Motor neuron (in vitro differentiated cells): ENCODE results near the gene RPS27. TPM values are rescaled to one million over a fixed set of nuclear protein-coding genes. Genes with fewer than 3 reads are reported as not detected.
A peak's percentile ranks its signal among the peaks of the same experiment; 100 is the strongest.

Source experiments
- ATAC-seq, 8 experiments: fragments of 200-7000 bp; cut with Tn5 transposase; replicated peaks in 6 of 8; 2 replicates each; pipeline ENCODE4 v1.8.0; 2021; ENCODE audit warnings: mild to moderate bottlenecking in 8 of 8, moderate library complexity in 8 of 8
- H3K27ac ChIP-seq, 2 donors: fragments of 250-450 bp; sonication (Bioruptor Pico); 2 replicates each; pipeline ENCODE4 v1.9.0; 2021; ENCODE audit warnings: antibody characterized with exemption in 2 of 2, mild to moderate bottlenecking in 2 of 2, moderate library complexity in 1 of 2
- H3K4me1 ChIP-seq, 2 donors: fragments of 250-450 bp; sonication (Bioruptor Pico); replicated peaks in 1 of 2; 2 replicates each; pipeline ENCODE4 v1.6.1; 2021; ENCODE audit warnings: antibody characterized with exemption in 2 of 2, mild to moderate bottlenecking in 2 of 2, moderate library complexity in 1 of 2
- H3K4me3 ChIP-seq, 5 donors: fragments of 250-450 bp; sonication (Bioruptor Pico); 2 replicates each; pipeline ENCODE4 v1.9.0; 2021; ENCODE audit warnings: antibody characterized with exemption in 5 of 5, mild to moderate bottlenecking in 5 of 5, moderate library complexity in 4 of 5
- WGBS, 10 experiments: fragments of 450-650 bp; shearing (Covaris generic); methylation state at CpG; one replicate each; pipeline ENCODE4 v1.0.0; 2022; 5-methylcytosine and 5-hydroxymethylcytosine counted together
- in situ Hi-C, 9 experiments: fragments of 400-800 bp; cut with MboI; loops; one replicate each; pipeline ENCODE4 v1.15.0; 2021; ENCODE audit warnings: low sequenced_read_pairs in 9 of 9, low pct_unique_long_range_greater_than_20kb in 2 of 9; ENCODE audit not compliant: unreplicated experiment in 9 of 9
- total RNA-seq, 8 experiments: library from RNA; unstranded; fragments of 300-600 nt; gene quantifications; 2 replicates each; pipeline versions ENCODE4 v1.2.3 to v1.2.4, GENCODE V29; 2022

Gene RPS27
- total RNA-seq, 8 experiments from 2014 or later: 2,543 to 20,464 (median 10,879) TPM

- in situ Hi-C loops: loop anchor here in 1 of 9 experiments (25.0 kb wide), 1 partner anchor 301 kb away; the partner anchor contains the start of genes ILF2 and SNAPIN
- H3K27ac ChIP-seq: peak within 1 kb of the TSS; percentile 54 to 82
- peak within 1 kb of the TSS; percentile 61 to 81 (median 77) for H3K4me3 ChIP-seq
- peak; percentile 51 to 70 (median 66) for ATAC-seq
- 0 to 2% (median 0%) methylated on average over 2 to 14 of the region's 54 CpGs; no CpG with 5 or more reads in 4 of the 10 experiments for WGBS, 10 experiments
- H3K4me1 ChIP-seq: peaks cover 24 to 30% of the 10 kb centered on the region in 2 donors
Observed at GRCh38 chr1:153963030-153963849, 27.3 kb upstream of the RPS27 start, which contains the start of gene SLC39A1. SLC39A1 (minus strand) TSS chr1:153963537; CDS start chr1:153962715, 822 bp downstream.

GRCh38 chr1:153963850-153964331 lies 26.7 kb upstream of the RPS27 start:
- peak overlapping the region; percentile 61 to 81 (median 77) for H3K4me3 ChIP-seq
- in situ Hi-C loops: loop anchor here in 1 of 9 experiments (25.0 kb wide), 1 partner anchor 302 kb away; the partner anchor contains the start of genes ILF2 and SNAPIN
- 0 to 11% (median 3%) methylated on average over 3 to 10 of the region's 22 CpGs; no CpG with 5 or more reads in 1 of the 10 experiments for WGBS, 10 experiments
- peak overlapping the region; percentile 54 to 82 for H3K27ac ChIP-seq
- peak; percentile 1 to 19 (median 5) for ATAC-seq
- H3K4me1 ChIP-seq: peaks cover 28 to 31% of the 10 kb centered on the region in 2 donors

GRCh38 chr1:153967107-153967999 lies 23.2 kb upstream of the RPS27 start, which contains the start of gene CREB3L4:
CREB3L4 (plus strand) TSS chr1:153967902; CDS start chr1:153968526, 624 bp downstream.
- Histone ChIP-seq H3K4me1 (peaks cover 19 to 20% of the 10 kb centered on the region in 2 donors), H3K4me3 (peak within 1 kb of the TSS; percentile 43 to 64 (median 54)), H3K27ac (peak within 1 kb of the TSS; percentile 73 to 83)
- in situ Hi-C loops: loop anchor here in 1 of 9 experiments (25.0 kb wide), 1 partner anchor 305 kb away; the partner anchor contains the start of genes ILF2 and SNAPIN
- WGBS, 10 experiments: 0 to 5% (median 1%) methylated on average over 1 to 54 of the region's 60 CpGs
- peak; percentile 71 to 87 (median 83) for ATAC-seq

- ATAC-seq: no peak
- in situ Hi-C loops: loop anchor here in 1 of 9 experiments (25.0 kb wide), 1 partner anchor 306 kb away; the partner anchor contains the start of genes ILF2 and SNAPIN
- Histone ChIP-seq H3K4me3 (peak overlapping the region; percentile 43 to 64 (median 54)), H3K4me1 (peaks cover 14 to 15% of the 10 kb centered on the region in 2 donors), H3K27ac (peak overlapping the region; percentile 73 to 83)
- WGBS, 10 experiments: 0 to 32% (median 9%) methylated on average over 1 to 8 of the region's 8 CpGs; no CpG with 5 or more reads in 4 of the 10 experiments
Observed at GRCh38 chr1:153968000-153968363, 22.6 kb upstream of the RPS27 start.

- 40 to 69% (median 43%) methylated on average over 1 to 8 of the region's 13 CpGs; no CpG with 5 or more reads in 6 of the 10 experiments for WGBS, 10 experiments
- Histone ChIP-seq H3K4me3 (peak overlapping the region; percentile 43 to 64 (median 54)), H3K4me1 (peaks cover 14 to 15% of the 10 kb centered on the region in 2 donors), H3K27ac (peak overlapping the region; percentile 73 to 83)
- no peak for ATAC-seq
- in situ Hi-C loops: loop anchor here in 1 of 9 experiments (25.0 kb wide), 1 partner anchor 306 kb away; the partner anchor contains the start of genes ILF2 and SNAPIN
Observed at GRCh38 chr1:153968408-153968807, 22.2 kb upstream of the RPS27 start.

GRCh38 chr1:153968972-153969371 lies 21.6 kb upstream of the RPS27 start:
- in situ Hi-C loops: loop anchor here in 1 of 9 experiments (25.0 kb wide), 1 partner anchor 307 kb away; the partner anchor contains the start of genes ILF2 and SNAPIN
- 100% methylated on average over 1 to 2 of the region's 2 CpGs; no CpG with 5 or more reads in 7 of the 10 experiments for WGBS, 10 experiments
- Histone ChIP-seq H3K27ac (no peak overlapping the region), H3K4me1 (peaks cover 14 to 15% of the 10 kb centered on the region in 2 donors), H3K4me3 (peak overlapping the region in 3 of 5 donors; percentile 52 to 64 (median 54))
- ATAC-seq: no peak

GRCh38 chr1:153970346-153970745 lies 20.2 kb upstream of the RPS27 start:
- no peak overlapping the region for H3K27ac ChIP-seq
- 70 to 100% (median 91%) methylated on average over 1 to 2 of the region's 2 CpGs; no CpG with 5 or more reads in 4 of the 10 experiments for WGBS, 10 experiments
- in situ Hi-C loops: loop anchor here in 2 of 9 experiments (10.0 to 25.0 kb wide), 2 partner anchors 296 to 308 kb away; partner anchors contain the start of genes ILF2 (in 2 of the 2), NPR1 (in 1 of the 2) and SNAPIN (in 1 of the 2)
- peaks cover 7 to 9% of the 10 kb centered on the region in 2 donors for H3K4me1 ChIP-seq
- H3K4me3 ChIP-seq: no peak overlapping the region
- no peak for ATAC-seq

GRCh38 chr1:153973071-153973470 lies 17.5 kb upstream of the RPS27 start:
- Histone ChIP-seq H3K4me3 (no peak overlapping the region), H3K4me1 (peaks cover 12 to 17% of the 10 kb centered on the region in 2 donors), H3K27ac (no peak overlapping the region)
- ATAC-seq: no peak
- WGBS, 10 experiments: 60 to 100% (median 100%) methylated on average over 1 to 3 of the region's 3 CpGs; no CpG with 5 or more reads in 3 of the 10 experiments
- in situ Hi-C loops: loop anchor here in 2 of 9 experiments (10.0 to 25.0 kb wide), 2 partner anchors 298 to 311 kb away; partner anchors contain the start of genes ILF2 (in 2 of the 2), NPR1 (in 1 of the 2) and SNAPIN (in 1 of the 2)

GRCh38 chr1:153973525-153973924 lies 17.0 kb upstream of the RPS27 start:
- Histone ChIP-seq H3K4me1 (peaks cover 10 to 17% of the 10 kb centered on the region in 2 donors), H3K27ac (no peak overlapping the region), H3K4me3 (no peak overlapping the region)
- ATAC-seq: no peak
- in situ Hi-C loops: loop anchor here in 2 of 9 experiments (10.0 to 25.0 kb wide), 2 partner anchors 299 to 311 kb away; partner anchors contain the start of genes ILF2 (in 2 of the 2), NPR1 (in 1 of the 2) and SNAPIN (in 1 of the 2)
- 79 to 100% (median 89%) methylated on average over 1 to 7 of the region's 7 CpGs; no CpG with 5 or more reads in 3 of the 10 experiments for WGBS, 10 experiments

- Histone ChIP-seq H3K27ac (peak overlapping the region; percentile 85 to 91), H3K4me3 (peak overlapping the region; percentile 53 to 95 (median 83)), H3K4me1 (peaks cover 8 to 19% of the 10 kb centered on the region in 2 donors)
- 0 to 11% (median 0%) methylated on average over 1 to 16 of the region's 16 CpGs; no CpG with 5 or more reads in 2 of the 10 experiments for WGBS, 10 experiments
- in situ Hi-C loops: loop anchor here in 6 of 9 experiments (10.0 to 25.0 kb wide), 5 partner anchors 290 to 615 kb away; partner anchors contain the start of genes NPR1 (in 3 of the 6), ILF2 (in 2 of the 6), S100A9 (in 1 of the 6) and SNAPIN (in 1 of the 6)
- peak in 1 of 8 experiments; percentile 10 for ATAC-seq
Observed at GRCh38 chr1:153976819-153977249, 13.7 kb upstream of the RPS27 start.
